ENCODE results near the gene KRT34. TPM values are rescaled to one million over a fixed set of nuclear protein-coding genes. Genes with fewer than 3 reads are reported as not detected.

The KRT34 gene
- total RNA-seq, 1 donor from 2014 or later: not detected

DNA sequence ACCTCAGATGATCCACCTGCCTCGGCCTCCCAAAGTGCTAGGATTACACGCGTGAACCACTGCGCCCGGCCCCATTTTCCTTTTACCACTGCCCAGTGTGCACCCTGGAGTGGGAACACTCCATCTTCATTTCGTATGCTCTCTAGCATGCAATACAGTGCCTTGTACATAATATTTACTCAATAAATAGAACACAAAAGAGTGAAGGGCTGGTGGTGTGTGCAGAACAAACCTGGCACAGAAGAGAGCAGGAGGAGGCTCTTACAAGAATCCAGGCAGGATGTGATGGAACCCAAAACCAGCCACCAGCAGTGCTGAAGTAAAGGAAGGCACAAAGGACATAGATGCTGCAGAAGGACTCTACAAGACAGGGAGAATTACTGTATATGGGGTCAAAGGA is 35.0 kb upstream of the KRT34 start:
- no peak for DNase-seq (ENCODE audit: low spot score in 2 of 2)
- Histone ChIP-seq H3K4me3 (no peak overlapping the region), H3K36me3 (no peaks in the 10 kb centered on the region), H3K27ac (no peak overlapping the region), H3K27me3 (no peaks in the 10 kb centered on the region), H3K4me1 (peaks cover 0 to 9% of the 10 kb centered on the region in 2 donors), H3K9me3 (no peaks in the 10 kb centered on the region)
- intact Hi-C loops (cut with DNase I): no loop called here
- TF ChIP-seq, protein P1, sequence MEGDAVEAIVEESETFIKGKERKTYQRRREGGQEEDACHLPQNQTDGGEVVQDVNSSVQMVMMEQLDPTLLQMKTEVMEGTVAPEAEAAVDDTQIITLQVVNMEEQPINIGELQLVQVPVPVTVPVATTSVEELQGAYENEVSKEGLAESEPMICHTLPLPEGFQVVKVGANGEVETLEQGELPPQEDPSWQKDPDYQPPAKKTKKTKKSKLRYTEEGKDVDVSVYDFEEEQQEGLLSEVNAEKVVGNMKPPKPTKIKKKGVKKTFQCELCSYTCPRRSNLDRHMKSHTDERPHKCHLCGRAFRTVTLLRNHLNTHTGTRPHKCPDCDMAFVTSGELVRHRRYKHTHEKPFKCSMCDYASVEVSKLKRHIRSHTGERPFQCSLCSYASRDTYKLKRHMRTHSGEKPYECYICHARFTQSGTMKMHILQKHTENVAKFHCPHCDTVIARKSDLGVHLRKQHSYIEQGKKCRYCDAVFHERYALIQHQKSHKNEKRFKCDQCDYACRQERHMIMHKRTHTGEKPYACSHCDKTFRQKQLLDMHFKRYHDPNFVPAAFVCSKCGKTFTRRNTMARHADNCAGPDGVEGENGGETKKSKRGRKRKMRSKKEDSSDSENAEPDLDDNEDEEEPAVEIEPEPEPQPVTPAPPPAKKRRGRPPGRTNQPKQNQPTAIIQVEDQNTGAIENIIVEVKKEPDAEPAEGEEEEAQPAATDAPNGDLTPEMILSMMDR (IDR thresholded peaks at IDR 0.05): no peak

DNA sequence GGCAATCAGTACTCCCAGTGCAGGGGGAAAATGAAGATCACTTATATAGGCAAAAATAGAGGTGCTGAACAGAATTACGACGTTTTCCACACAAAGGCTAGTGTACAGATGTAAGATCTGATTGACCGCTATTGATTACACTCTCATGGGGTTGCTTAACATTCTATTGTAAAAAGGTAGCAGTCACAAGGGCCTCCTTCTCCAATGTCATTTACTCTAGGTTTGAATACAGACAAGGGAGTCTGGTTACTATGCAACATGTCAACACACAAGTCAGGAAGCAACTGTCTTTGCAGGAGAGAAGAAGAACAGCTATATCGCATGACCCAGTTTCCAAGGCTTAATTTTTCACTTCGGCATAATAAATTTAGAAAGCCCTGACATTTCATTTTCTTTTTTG is 34.4 kb upstream of the KRT34 start:
- H3K9me3 ChIP-seq: no peaks in the 10 kb centered on the region
- H3K27me3 ChIP-seq: no peaks in the 10 kb centered on the region
- no peak overlapping the region for H3K4me3 ChIP-seq
- H3K36me3 ChIP-seq: no peaks in the 10 kb centered on the region
- intact Hi-C loops (cut with DNase I): no loop called here
- DNase-seq (ENCODE audit: low spot score in 2 of 2): no peak
- TF ChIP-seq, protein P1 (IDR thresholded peaks at IDR 0.05): no peak
- peaks cover 0 to 9% of the 10 kb centered on the region in 2 donors for H3K4me1 ChIP-seq
- H3K27ac ChIP-seq: no peak overlapping the region

DNA sequence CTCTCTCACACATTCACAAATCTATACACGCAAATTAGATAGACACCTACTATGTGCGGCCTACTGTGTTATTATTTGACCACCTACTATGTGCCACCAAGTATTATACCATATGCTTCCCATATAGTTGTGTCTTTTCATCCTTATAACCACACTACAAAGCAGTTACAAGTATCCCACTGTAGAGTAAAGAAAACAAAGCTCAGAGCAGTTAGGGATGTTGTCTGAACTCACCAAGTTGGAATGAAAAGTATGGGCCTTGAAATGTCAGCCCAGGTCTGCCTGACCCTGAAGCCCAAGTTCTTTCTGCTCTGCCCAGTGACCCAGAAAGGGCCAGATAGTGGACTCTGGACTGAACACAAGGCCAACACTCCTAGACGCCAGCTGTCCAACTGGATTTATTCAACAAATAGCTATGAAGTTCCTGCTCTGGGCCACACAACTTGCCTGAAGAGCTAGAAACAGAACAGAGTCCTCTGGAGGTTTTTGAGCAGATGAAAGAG is 33.8 kb upstream of the KRT34 start:
- no peak for DNase-seq (ENCODE audit: low spot score in 2 of 2)
- intact Hi-C loops (cut with DNase I): no loop called here
- Histone ChIP-seq H3K4me3 (no peak overlapping the region), H3K9me3 (no peaks in the 10 kb centered on the region), H3K27me3 (no peaks in the 10 kb centered on the region), H3K36me3 (no peaks in the 10 kb centered on the region), H3K4me1 (peaks cover 0 to 9% of the 10 kb centered on the region in 2 donors), H3K27ac (no peak overlapping the region)
- TF ChIP-seq, protein P1 (IDR thresholded peaks at IDR 0.05): no peak

DNA sequence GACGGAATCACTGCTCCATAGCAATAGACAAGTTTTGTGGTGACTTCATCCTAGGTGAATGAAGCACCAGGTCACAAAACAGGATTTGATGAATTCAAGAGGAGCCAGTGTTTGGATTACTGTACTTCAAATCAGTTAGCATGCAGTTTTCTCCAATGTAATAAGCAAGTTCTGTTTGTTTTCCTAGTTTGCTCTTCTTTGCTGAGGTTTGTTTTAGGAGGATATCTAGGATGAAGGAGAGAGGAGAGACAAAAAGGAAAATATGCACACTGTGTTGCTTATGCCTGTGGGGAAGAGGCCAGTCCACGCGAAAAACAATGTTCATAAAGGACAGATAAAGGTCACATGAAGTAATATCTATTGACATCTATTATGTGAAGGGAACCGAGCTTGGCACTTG is 33.3 kb upstream of the KRT34 start:
- Histone ChIP-seq H3K4me3 (no peak overlapping the region), H3K9me3 (no peaks in the 10 kb centered on the region), H3K36me3 (no peaks in the 10 kb centered on the region), H3K27me3 (no peaks in the 10 kb centered on the region), H3K27ac (no peak overlapping the region), H3K4me1 (peaks cover 0 to 9% of the 10 kb centered on the region in 2 donors)
- TF ChIP-seq, protein P1 (IDR thresholded peaks at IDR 0.05): no peak
- DNase-seq (ENCODE audit: low spot score in 2 of 2): no peak
- intact Hi-C loops (cut with DNase I): no loop called here

DNA sequence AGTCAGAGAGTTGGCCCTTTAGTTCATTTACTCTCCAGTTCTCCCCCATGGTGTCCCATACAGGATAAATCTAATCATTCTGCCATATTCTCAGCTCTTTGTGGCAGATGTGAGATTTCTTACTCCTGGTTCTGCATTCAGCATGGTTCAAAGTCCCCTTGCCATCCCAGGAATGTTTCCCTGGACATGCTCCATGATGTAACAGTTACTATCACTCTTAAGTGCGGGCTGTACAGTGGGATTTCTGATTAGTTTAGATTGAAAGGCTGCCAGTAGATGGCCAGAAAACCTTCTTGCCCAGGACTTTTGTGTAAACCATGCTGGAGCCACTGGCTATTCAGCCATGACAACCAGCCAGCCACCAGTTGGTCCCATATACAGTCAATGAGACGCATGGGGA is 31.9 kb upstream of the KRT34 start:
- Histone ChIP-seq H3K27ac (no peak overlapping the region), H3K27me3 (no peaks in the 10 kb centered on the region), H3K4me3 (no peak overlapping the region), H3K36me3 (no peaks in the 10 kb centered on the region), H3K9me3 (no peaks in the 10 kb centered on the region), H3K4me1 (peaks cover 0 to 9% of the 10 kb centered on the region in 2 donors)
- TF ChIP-seq, protein P1 (IDR thresholded peaks at IDR 0.05): no peak
- intact Hi-C loops (cut with DNase I): no loop called here
- DNase-seq (ENCODE audit: low spot score in 2 of 2): no peak

Measured in ascending aorta (tissue), 2 donors.